ENCODE results near the gene MAP1LC3A.

DNA sequence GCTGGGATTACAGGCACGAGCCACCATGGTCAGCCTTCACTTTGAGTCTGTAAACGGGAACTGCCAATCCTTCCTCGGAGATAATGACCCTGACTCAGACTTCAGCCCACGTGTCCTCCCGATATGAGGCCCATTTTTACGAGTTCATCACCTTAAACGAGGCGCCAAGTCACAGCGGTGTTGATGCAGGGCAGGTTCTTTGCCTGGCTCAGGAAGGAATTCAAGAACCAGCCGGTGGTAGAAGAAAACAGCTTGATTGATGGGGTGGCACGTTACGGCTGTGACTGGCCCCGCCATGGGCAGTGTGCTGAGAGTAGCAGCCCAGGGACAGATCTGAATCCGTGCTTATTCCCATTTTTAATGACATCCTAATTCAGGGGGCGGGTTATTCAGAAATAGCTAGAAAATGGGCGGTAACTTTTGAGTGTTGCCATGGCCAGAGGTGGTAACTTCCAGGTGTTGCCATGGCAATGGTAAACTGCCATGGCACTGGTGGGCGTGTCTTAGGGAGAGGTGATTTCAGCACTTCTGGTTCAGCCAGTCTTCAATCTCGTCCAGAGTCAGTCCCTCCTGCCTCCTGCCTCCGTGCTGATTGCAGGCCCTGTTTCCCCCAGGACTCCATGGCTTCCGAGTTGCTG lies 9.1 kb upstream of the MAP1LC3A start:
- TF ChIP-seq, protein P1, sequence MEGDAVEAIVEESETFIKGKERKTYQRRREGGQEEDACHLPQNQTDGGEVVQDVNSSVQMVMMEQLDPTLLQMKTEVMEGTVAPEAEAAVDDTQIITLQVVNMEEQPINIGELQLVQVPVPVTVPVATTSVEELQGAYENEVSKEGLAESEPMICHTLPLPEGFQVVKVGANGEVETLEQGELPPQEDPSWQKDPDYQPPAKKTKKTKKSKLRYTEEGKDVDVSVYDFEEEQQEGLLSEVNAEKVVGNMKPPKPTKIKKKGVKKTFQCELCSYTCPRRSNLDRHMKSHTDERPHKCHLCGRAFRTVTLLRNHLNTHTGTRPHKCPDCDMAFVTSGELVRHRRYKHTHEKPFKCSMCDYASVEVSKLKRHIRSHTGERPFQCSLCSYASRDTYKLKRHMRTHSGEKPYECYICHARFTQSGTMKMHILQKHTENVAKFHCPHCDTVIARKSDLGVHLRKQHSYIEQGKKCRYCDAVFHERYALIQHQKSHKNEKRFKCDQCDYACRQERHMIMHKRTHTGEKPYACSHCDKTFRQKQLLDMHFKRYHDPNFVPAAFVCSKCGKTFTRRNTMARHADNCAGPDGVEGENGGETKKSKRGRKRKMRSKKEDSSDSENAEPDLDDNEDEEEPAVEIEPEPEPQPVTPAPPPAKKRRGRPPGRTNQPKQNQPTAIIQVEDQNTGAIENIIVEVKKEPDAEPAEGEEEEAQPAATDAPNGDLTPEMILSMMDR (conservative IDR thresholded peaks at IDR 0.05) = no peak
- TF ChIP-seq EZH2 (IDR thresholded peaks at IDR 0.05; ENCODE audit: low read depth) = no peak

Data from PC-9 (cell line).